GM19025 (cell line): Measurements from ENCODE around the gene MALSU1.

Source experiments
- ATAC-seq: cut with Tn5 transposase; IDR thresholded peaks from one replicate; pipeline ENCODE4 v1.9.1; 2021; ENCODE audit warnings: mild to moderate bottlenecking, low read depth, moderate library complexity; ENCODE audit not compliant: unreplicated experiment

Gene MALSU1

GRCh38 chr7:23298885-23299769, at the start of gene MALSU1:
Gene MALSU1 (plus strand): TSS chr7:23299339. CDS start chr7:23299353, 14 bp downstream.
- ATAC-seq = peak; percentile 100

GRCh38 chr7:23249486-23249885, 49.7 kb upstream of the MALSU1 start:
- no peak for ATAC-seq

GRCh38 chr7:23254051-23254681, 45.0 kb upstream of the MALSU1 start:
- no peak for ATAC-seq

GRCh38 chr7:23256731-23257130, 42.4 kb upstream of the MALSU1 start:
- ATAC-seq = no peak

GRCh38 chr7:23260371-23260770, 38.8 kb upstream of the MALSU1 start:
- no peak for ATAC-seq

GRCh38 chr7:23261843-23262452, 37.2 kb upstream of the MALSU1 start:
- no peak for ATAC-seq

GRCh38 chr7:23264916-23265458, 34.2 kb upstream of the MALSU1 start:
- no peak for ATAC-seq

- ATAC-seq = no peak
Observed at GRCh38 chr7:23266918-23267317, 32.2 kb upstream of the MALSU1 start.

- no peak for ATAC-seq
Observed at GRCh38 chr7:23267357-23267756, 31.8 kb upstream of the MALSU1 start.

- no peak for ATAC-seq
Observed at GRCh38 chr7:23268167-23268566, 31.0 kb upstream of the MALSU1 start.

- ATAC-seq = no peak
Observed at GRCh38 chr7:23268746-23269145, 30.4 kb upstream of the MALSU1 start.

GRCh38 chr7:23272275-23272674, 26.9 kb upstream of the MALSU1 start:
- ATAC-seq = no peak

GRCh38 chr7:23273141-23273599, 26.0 kb upstream of the MALSU1 start:
- ATAC-seq = peak; percentile 98

GRCh38 chr7:23275912-23276311, 23.2 kb upstream of the MALSU1 start:
- ATAC-seq = no peak

GRCh38 chr7:23276376-23276775, 22.8 kb upstream of the MALSU1 start:
- ATAC-seq = no peak

- no peak for ATAC-seq
Observed at GRCh38 chr7:23276947-23277346, 22.2 kb upstream of the MALSU1 start.

GRCh38 chr7:23277359-23277989, 21.7 kb upstream of the MALSU1 start:
- ATAC-seq = no peak

GRCh38 chr7:23279819-23280525, 19.2 kb upstream of the MALSU1 start:
- ATAC-seq = no peak

- no peak for ATAC-seq
Observed at GRCh38 chr7:23283086-23283485, 16.1 kb upstream of the MALSU1 start.

- ATAC-seq = no peak
Observed at GRCh38 chr7:23284871-23285270, 14.3 kb upstream of the MALSU1 start.
